T-cell (primary cell): ENCODE measurements around the gene GRM1. TPM values are rescaled to one million over a fixed set of nuclear protein-coding genes. Genes with fewer than 3 reads are reported as not detected.

Source experiments
- ATAC-seq, 4 experiments: fragments of 200-7000 bp in 3 of 4; fragments of 150-1000 bp in 1 of 4; cut with Tn5 transposase; replicated peaks in 1 of 4; 1 replicate in 3 of 4; 2 replicates in 1 of 4; pipeline ENCODE4 v1.10.0; 2021; ENCODE audit warnings: moderate library complexity in 3 of 4, mild to moderate bottlenecking in 2 of 4, moderate number of reproducible peaks in 1 of 4
- CTCF ChIA-PET, 2 donors: fragments of 300-600 bp; sonication (Branson Sonifier 250); formaldehyde crosslinking; loops; one replicate each; lab custom pipeline; 2022; ENCODE audit warnings: antibody characterized with exemption in 2 of 2; lab: Charles Lee
- POLR2A ChIA-PET, 2 donors: fragments of 300-600 bp; sonication (Branson Sonifier 250); formaldehyde crosslinking; loops; one replicate each; lab custom pipeline; 2022; ENCODE audit warnings: antibody characterized with exemption in 2 of 2; lab: Charles Lee
- DNase-seq, 35 experiments: peaks; one replicate each; pipeline versions ENCODE4 v3.0.0 to v3.0.0-alpha.2; 2013 to 2023
- H3K27ac ChIP-seq: one replicate; pipeline ENCODE4 v1.5.1; 2013; ENCODE audit warnings: low read length
- H3K27me3 ChIP-seq, 2 experiments: replicated peaks in 1 of 2; 1 replicate in 1 of 2; 2 replicates in 1 of 2; pipeline versions ENCODE4 v1.6.1 to v1.7.0; 2013; ENCODE audit warnings: low read length in 1 of 2, mixed read lengths in 1 of 2; ENCODE audit not compliant: control insufficient read depth in 2 of 2, insufficient read depth in 2 of 2; ENCODE audit errors: extremely low read depth in 1 of 2
- H3K36me3 ChIP-seq, 2 donors: 1 replicate in 1 of 2; 2 replicates in 1 of 2; pipeline versions ENCODE4 v1.6.1 to v1.7.0; 2013; ENCODE audit warnings: low read length in 1 of 2; ENCODE audit not compliant: control insufficient read depth in 2 of 2, insufficient read depth in 1 of 2; ENCODE audit errors: extremely low read depth in 1 of 2
- H3K4me1 ChIP-seq, 2 experiments: 1 replicate in 1 of 2; 2 replicates in 1 of 2; pipeline versions ENCODE4 v1.6.1 to v1.7.0; 2013; ENCODE audit warnings: low read length in 2 of 2, mixed read lengths in 1 of 2; ENCODE audit not compliant: insufficient read depth in 2 of 2, control insufficient read depth in 1 of 2; ENCODE audit errors: extremely low read depth in 1 of 2
- H3K4me3 ChIP-seq, 2 donors: 1 replicate in 1 of 2; 2 replicates in 1 of 2; pipeline versions ENCODE4 v1.5.1 to v1.7.0; 2013; ENCODE audit warnings: mild to moderate bottlenecking in 2 of 2, low read length in 1 of 2, moderate library complexity in 1 of 2; ENCODE audit not compliant: control insufficient read depth in 1 of 2; ENCODE audit errors: extremely low read depth in 1 of 2
- H3K9me3 ChIP-seq: 2 replicates; pipeline ENCODE4 v1.7.0; 2013
- H3K27ac Mint-ChIP-seq, 2 donors: one replicate each; pipeline ENCODE4 v1.8.0; 2020 to 2021; ENCODE audit warnings: mild to moderate bottlenecking in 2 of 2, mixed read lengths in 2 of 2
- H3K27me3 Mint-ChIP-seq, 2 donors: one replicate each; pipeline ENCODE4 v1.8.0; 2021 to 2022; ENCODE audit warnings: mixed read lengths in 2 of 2
- H3K36me3 Mint-ChIP-seq: one replicate; pipeline ENCODE4 v1.8.0; 2021; ENCODE audit warnings: mixed read lengths
- H3K4me1 Mint-ChIP-seq, 3 donors: one replicate each; pipeline ENCODE4 v1.8.0; 2020 to 2022; ENCODE audit warnings: mixed read lengths in 3 of 3, mild to moderate bottlenecking in 1 of 3
- H3K4me3 Mint-ChIP-seq, 3 donors: one replicate each; pipeline ENCODE4 v1.8.0; 2020 to 2022; ENCODE audit warnings: mild to moderate bottlenecking in 3 of 3, mixed read lengths in 3 of 3, moderate library complexity in 3 of 3
- H3K9me3 Mint-ChIP-seq, 3 donors: one replicate each; pipeline ENCODE4 v1.8.0; 2020 to 2022; ENCODE audit warnings: mixed read lengths in 3 of 3
- WGBS: methylation state at CpG from one replicate; pipeline ENCODE4 v1.1.5; 2013; ENCODE audit warnings: missing lambda C conversion rate; ENCODE audit not compliant: insufficient coverage; 5-methylcytosine and 5-hydroxymethylcytosine counted together
- total RNA-seq, 35 experiments: library from RNA in 6 of 35; stranded (reverse) in 6 of 35; fragments of 120-200 nt in 1 of 35; gene quantifications; one replicate each; pipeline versions ENCODE4 v1.2.1 to v1.2.4 and lab custom pipeline; 2013 to 2026

GRM1 gene
- total RNA-seq, 5 donors from 2014 or later (not counting 1 experiment from before 2014, with no cell fraction given) = not detected

DNA sequence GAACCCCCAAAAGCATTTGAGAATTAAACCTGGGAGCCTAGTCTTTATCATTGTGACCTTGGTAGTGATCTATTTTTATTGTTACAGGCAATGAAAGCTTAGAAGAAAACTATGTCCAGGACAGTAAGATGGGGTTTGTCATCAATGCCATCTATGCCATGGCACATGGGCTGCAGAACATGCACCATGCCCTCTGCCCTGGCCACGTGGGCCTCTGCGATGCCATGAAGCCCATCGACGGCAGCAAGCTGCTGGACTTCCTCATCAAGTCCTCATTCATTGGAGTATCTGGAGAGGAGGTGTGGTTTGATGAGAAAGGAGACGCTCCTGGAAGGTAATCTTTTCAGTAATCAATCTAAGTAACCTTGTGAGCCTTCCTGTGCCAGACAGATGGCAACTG lies 323.3 kb downstream of the GRM1 start:
- H3K4me1 Mint-ChIP-seq = no peaks in the 10 kb centered on the region
- no peak overlapping the region for H3K27ac Mint-ChIP-seq
- no peak overlapping the region for H3K4me3 Mint-ChIP-seq
- ChIA-PET CTCF (no interaction called here), POLR2A (no interaction called here)
- Histone ChIP-seq H3K9me3 (no peaks in the 10 kb centered on the region), H3K36me3 (no peaks in the 10 kb centered on the region), H3K27ac (no peak overlapping the region), H3K27me3 (no peaks in the 10 kb centered on the region), H3K4me1 (no peaks in the 10 kb centered on the region), H3K4me3 (no peak overlapping the region)
- H3K27me3 Mint-ChIP-seq = no peaks in the 10 kb centered on the region
- DNase-seq (no peak), ATAC-seq (no peak)
- H3K36me3 Mint-ChIP-seq = no peaks in the 10 kb centered on the region
- WGBS = 80% methylated on average over 1 of the region's 5 CpGs
- H3K9me3 Mint-ChIP-seq = no peaks in the 10 kb centered on the region

DNA sequence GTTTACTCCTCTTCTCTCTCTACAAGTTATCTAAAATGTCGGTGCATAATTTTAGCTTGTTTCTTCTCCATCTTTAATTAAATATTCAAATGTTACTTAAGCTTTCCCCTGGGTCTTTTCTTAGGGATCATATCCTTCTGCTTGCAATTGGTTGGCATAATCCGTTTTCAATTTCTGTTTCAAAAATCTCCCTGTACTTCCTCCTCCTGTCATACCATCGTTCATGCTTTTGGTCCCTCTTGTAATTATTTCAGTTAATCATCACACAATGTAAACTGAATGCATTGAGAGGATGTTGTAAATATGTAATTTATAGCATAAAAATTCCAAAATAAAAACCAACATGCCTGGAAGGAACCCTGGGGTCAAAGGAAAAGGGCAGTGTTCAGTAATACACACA lies 325.6 kb downstream of the GRM1 start:
- ChIA-PET POLR2A (no interaction called here), CTCF (no interaction called here)
- H3K27ac Mint-ChIP-seq = no peak overlapping the region

DNA sequence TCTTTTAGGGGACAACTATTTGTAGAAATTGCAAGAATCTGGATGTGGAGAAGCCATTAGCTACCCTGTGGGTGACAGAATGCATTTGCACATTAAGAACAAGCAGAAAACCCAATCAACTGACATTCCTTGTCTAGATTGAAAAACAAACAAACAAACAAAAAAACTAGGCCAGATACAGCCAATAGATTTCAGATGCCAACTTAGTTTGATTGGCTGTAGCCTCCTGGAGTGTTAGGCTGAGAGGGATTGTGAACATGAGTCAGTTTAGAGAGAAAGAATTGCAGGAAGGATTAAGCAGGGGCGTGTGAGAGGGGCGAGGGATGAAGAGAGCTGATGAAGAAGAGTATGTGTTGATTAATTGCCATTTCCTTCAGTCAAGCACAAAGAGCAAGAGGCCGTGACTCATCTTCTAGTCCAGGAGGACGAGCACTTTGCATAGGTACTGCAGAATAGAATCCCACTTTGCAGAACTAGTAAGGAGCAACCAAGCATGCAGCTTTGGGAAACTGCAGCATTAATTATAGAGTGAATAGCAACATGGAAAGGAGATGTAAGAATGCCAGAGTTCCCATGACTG lies 326.7 kb downstream of the GRM1 start:
- H3K36me3 ChIP-seq = no peaks in the 10 kb centered on the region
- WGBS = 82% methylated on average over 4 of the region's 4 CpGs
- H3K4me1 Mint-ChIP-seq = no peaks in the 10 kb centered on the region
- DNase-seq = no peak
- POLR2A ChIA-PET = interaction anchor here in 1 of 2 donors (0.6 kb wide), 1 partner anchor 14 kb away, joined by 3 read pairs; no protein-coding TSS in a partner anchor
- H3K9me3 ChIP-seq = no peaks in the 10 kb centered on the region
- peaks cover 0 to 5% (median 0%) of the 10 kb centered on the region in 3 donors for H3K9me3 Mint-ChIP-seq
- CTCF ChIA-PET = no interaction called here
- no peaks in the 10 kb centered on the region for H3K27me3 Mint-ChIP-seq
- H3K27me3 ChIP-seq = no peaks in the 10 kb centered on the region
- no peak overlapping the region for H3K27ac Mint-ChIP-seq
- ATAC-seq = no peak
- H3K4me3 ChIP-seq = no peak overlapping the region
- H3K4me3 Mint-ChIP-seq = no peak overlapping the region
- H3K27ac ChIP-seq = no peak overlapping the region
- H3K36me3 Mint-ChIP-seq = no peaks in the 10 kb centered on the region
- no peaks in the 10 kb centered on the region for H3K4me1 ChIP-seq

More for the DNA sequence above, 325.6 kb downstream of the GRM1 start:
- H3K27me3 Mint-ChIP-seq = no peaks in the 10 kb centered on the region
- 86% methylated on average over 1 of the region's 3 CpGs for WGBS
- ATAC-seq (no peak), DNase-seq (no peak)
- Histone ChIP-seq H3K27me3 (no peaks in the 10 kb centered on the region), H3K4me1 (no peaks in the 10 kb centered on the region), H3K36me3 (no peaks in the 10 kb centered on the region), H3K9me3 (no peaks in the 10 kb centered on the region), H3K27ac (no peak overlapping the region), H3K4me3 (no peak overlapping the region)
- H3K36me3 Mint-ChIP-seq = no peaks in the 10 kb centered on the region
- no peaks in the 10 kb centered on the region for H3K4me1 Mint-ChIP-seq
- no peak overlapping the region for H3K4me3 Mint-ChIP-seq
- H3K9me3 Mint-ChIP-seq = peaks cover 0 to 5% (median 0%) of the 10 kb centered on the region in 3 donors

DNA sequence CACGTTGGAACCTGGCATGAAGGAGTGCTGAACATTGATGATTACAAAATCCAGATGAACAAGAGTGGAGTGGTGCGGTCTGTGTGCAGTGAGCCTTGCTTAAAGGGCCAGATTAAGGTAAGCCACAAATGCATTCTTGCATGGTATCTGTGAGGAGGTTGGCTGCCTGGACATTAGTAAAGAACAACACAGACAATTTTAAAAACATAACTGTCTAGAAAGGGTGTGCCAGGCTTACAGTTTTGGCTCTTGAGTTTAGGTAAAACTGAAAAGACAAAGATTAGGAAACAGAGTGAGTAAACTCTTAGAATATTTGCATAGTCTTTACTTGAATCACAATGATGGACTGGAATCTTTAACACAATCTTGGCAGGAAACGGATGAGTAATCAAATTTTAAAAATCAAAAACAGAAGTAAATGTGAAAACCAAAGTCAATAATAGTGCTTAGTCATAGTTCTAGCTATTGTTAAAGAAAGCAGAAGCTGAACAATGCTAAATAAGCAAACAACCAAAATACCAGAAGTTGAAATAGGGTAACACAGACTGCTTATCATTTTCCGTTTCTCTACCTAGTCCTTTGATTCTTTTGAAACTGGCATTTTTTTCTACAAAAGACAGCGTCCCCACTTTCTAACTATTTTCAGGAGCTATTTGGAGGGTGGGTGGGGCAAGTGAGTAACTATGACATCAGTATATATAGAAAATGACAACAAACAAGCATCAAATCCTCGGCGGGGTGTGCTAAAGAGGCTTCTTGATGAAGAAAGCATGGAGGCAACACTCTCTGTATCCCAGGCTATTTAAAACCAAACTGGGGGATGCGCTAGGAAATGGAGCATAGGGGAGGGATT lies 328.9 kb downstream of the GRM1 start:
- ChIA-PET POLR2A (no interaction called here), CTCF (no interaction called here)
- no peak overlapping the region for H3K27ac ChIP-seq
- Mint-ChIP-seq H3K4me3 (no peak overlapping the region), H3K9me3 (peaks cover 0 to 5% (median 0%) of the 10 kb centered on the region in 3 donors), H3K27ac (no peak overlapping the region), H3K27me3 (no peaks in the 10 kb centered on the region), H3K36me3 (no peaks in the 10 kb centered on the region), H3K4me1 (no peaks in the 10 kb centered on the region)
- no peaks in the 10 kb centered on the region for H3K4me1 ChIP-seq
- no peak for DNase-seq
- H3K36me3 ChIP-seq = no peaks in the 10 kb centered on the region
- H3K9me3 ChIP-seq = no peaks in the 10 kb centered on the region
- no peak for ATAC-seq
- 73% methylated on average over 2 of the region's 8 CpGs for WGBS
- H3K4me3 ChIP-seq = no peak overlapping the region
- H3K27me3 ChIP-seq = no peaks in the 10 kb centered on the region

DNA sequence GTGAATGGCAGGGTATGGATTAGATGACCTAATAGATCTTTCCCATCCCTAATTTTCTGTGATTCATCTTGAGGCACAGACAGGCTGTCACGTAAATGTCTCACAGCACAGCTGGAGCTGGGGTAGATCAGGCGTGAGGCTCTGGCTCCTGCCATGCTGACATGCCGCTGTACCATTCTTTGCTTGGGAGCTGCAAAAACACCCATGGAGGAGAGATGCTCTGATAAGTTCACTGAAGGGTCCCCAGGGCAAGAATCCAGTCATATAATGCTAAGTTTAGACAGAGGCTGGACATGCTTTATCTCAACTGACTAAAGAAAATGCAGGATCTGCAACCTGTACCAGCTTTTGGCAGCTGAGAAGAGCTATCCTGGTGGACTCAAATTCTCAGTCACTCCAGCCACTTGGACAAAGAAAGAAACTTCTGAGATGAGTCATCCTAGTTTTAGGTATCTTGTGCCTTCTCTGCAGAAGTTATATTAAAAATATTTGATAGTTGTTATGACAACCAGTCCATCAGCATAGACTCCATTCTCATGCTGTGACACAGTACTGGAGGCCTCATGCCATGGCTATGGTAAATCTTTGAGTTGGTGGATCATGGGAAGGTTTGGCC lies 329.7 kb downstream of the GRM1 start:
- CTCF ChIA-PET = no interaction called here
- H3K27me3 Mint-ChIP-seq = no peaks in the 10 kb centered on the region
- no peaks in the 10 kb centered on the region for H3K4me1 Mint-ChIP-seq
- H3K9me3 Mint-ChIP-seq = peaks cover 0 to 5% (median 0%) of the 10 kb centered on the region in 3 donors
- no peak overlapping the region for H3K27ac Mint-ChIP-seq
- Histone ChIP-seq H3K27ac (no peak overlapping the region), H3K4me3 (no peak overlapping the region), H3K36me3 (no peaks in the 10 kb centered on the region), H3K9me3 (no peaks in the 10 kb centered on the region), H3K27me3 (no peaks in the 10 kb centered on the region), H3K4me1 (no peaks in the 10 kb centered on the region)
- POLR2A ChIA-PET = no interaction called here
- ATAC-seq = no peak
- 100% methylated on average over 1 of the region's 3 CpGs for WGBS
- H3K36me3 Mint-ChIP-seq = no peaks in the 10 kb centered on the region
- no peak for DNase-seq
- no peak overlapping the region for H3K4me3 Mint-ChIP-seq

DNA sequence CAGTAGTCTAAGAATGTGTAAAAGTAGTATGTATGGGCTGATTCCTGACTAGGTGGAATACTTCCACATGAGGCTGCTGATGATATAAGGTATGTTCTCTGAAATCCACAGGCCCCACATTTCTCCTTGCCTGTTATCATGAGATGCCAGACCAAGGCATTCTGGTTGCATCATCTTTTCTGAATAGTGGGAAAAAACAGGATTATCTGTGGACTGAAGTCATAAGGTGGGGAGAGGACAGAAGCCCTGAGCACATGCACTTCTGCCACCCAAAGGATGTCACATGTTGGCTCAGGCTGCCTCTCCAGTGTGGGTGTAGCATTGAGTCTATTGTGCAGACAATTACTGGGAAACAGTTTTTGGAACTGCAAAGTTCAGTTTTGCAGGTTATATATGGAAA lies 330.3 kb downstream of the GRM1 start:
- Mint-ChIP-seq H3K27me3 (no peaks in the 10 kb centered on the region), H3K9me3 (peaks cover 0 to 5% (median 0%) of the 10 kb centered on the region in 3 donors), H3K36me3 (no peaks in the 10 kb centered on the region), H3K4me3 (no peak overlapping the region), H3K27ac (no peak overlapping the region), H3K4me1 (no peaks in the 10 kb centered on the region)
- Histone ChIP-seq H3K4me1 (no peaks in the 10 kb centered on the region), H3K36me3 (no peaks in the 10 kb centered on the region), H3K9me3 (no peaks in the 10 kb centered on the region), H3K4me3 (no peak overlapping the region), H3K27ac (no peak overlapping the region), H3K27me3 (no peaks in the 10 kb centered on the region)
- ATAC-seq = no peak
- no peak for DNase-seq
- CTCF ChIA-PET = no interaction called here
- POLR2A ChIA-PET = no interaction called here
